Measurements from ENCODE around the gene DAAM2.
A peak's percentile ranks its signal among the peaks of the same experiment; 100 is the strongest.

DAAM2 gene

GRCh38 chr6:39892490-39893129, 100.4 kb downstream of the DAAM2 start:
- CTCF ChIA-PET, result interaction anchor here (0.5 to 2.8 kb wide), 12 partner anchors 8 to 674 kb away, joined by 3 to 18 read pairs (median 4); no protein-coding TSS in a partner anchor

DNA sequence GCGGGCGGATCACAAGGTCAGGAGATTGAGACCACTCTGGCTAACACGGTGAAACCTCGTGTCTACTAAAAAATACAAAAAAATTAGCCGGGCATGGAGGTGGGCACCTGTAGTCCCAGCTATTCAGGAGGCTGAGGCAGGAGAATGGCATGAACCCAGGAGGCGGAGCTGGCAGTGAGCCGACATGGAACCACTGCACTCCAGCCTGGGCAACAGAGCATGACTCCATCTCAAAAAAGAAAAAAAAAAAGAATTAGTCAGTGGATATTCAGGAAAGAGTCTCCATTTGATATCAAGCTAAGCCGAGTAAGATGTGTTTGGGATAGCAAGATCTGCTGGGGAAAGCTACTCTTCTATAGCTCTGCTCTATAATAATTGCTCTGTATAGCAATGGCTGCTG, 101.1 kb downstream of the DAAM2 start:
- TF ChIP-seq CTCF (IDR thresholded peaks at IDR 0.05; ENCODE audit: control extremely low read depth, extremely low read depth, low read depth, missing control alignments), result no peak
- ChIA-PET POLR2A (no interaction called here), CTCF (interaction anchor here (0.5 to 2.8 kb wide), 11 partner anchors 12 to 675 kb away, joined by 3 to 18 read pairs (median 4); no protein-coding TSS in a partner anchor)
- DNase-seq (ENCODE audit: extremely low spot score), result no peak

More at GRCh38 chr6:39892490-39893129, 100.4 kb downstream of the DAAM2 start:
- POLR2A ChIA-PET, result no interaction called here
- TF ChIP-seq CTCF (IDR thresholded peaks at IDR 0.05; ENCODE audit: control extremely low read depth, extremely low read depth, low read depth, missing control alignments), result peak; percentile 56
- DNase-seq (ENCODE audit: extremely low spot score), result peak; percentile 58

DNA sequence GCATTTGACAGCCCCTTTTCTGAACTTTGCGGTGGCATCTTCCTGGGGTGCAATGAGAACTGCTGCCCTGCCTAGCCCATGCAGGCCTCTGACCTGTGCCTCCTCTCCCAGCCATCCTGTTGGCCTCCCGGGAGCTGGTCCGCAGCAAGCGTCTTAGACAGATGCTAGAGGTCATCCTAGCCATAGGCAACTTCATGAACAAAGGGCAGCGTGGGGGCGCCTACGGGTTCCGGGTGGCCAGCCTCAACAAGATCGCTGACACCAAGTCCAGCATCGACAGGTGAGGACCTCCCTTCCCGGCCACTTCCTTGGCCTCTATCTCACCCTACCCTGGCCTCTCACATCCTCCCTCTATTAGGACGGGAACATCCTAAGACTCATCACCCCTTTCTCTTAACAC, 104.5 kb downstream of the DAAM2 start:
- no peak for TF ChIP-seq CTCF (IDR thresholded peaks at IDR 0.05; ENCODE audit: control extremely low read depth, extremely low read depth, low read depth, missing control alignments)

DNA sequence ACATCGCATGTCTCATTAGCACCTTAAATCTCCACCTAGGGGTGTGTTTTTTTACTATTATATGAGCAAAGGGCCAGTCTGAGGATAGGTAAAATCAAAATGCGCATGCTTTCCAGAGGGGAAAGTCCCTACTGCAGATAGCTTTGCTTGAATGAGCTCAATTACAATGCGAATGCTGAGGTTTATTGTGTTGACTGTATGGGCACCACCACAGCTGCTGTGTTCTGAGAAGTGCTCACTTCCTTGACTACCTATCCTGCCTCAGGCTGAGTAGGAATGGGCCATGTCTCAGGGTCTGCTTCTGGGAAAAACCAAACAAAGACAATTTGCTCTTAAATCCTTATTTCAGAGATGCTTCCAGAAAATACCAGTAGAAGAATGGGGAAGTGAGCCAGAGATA, 105.5 kb downstream of the DAAM2 start:
- no peak for DNase-seq (ENCODE audit: extremely low spot score)
- CTCF ChIA-PET, result no interaction called here
- POLR2A ChIA-PET, result no interaction called here
- no peak for TF ChIP-seq CTCF (IDR thresholded peaks at IDR 0.05; ENCODE audit: control extremely low read depth, extremely low read depth, low read depth, missing control alignments)

More for the DNA sequence above, 104.5 kb downstream of the DAAM2 start:
- CTCF ChIA-PET, result no interaction called here
- no peak for DNase-seq (ENCODE audit: extremely low spot score)
- POLR2A ChIA-PET, result no interaction called here

DNA sequence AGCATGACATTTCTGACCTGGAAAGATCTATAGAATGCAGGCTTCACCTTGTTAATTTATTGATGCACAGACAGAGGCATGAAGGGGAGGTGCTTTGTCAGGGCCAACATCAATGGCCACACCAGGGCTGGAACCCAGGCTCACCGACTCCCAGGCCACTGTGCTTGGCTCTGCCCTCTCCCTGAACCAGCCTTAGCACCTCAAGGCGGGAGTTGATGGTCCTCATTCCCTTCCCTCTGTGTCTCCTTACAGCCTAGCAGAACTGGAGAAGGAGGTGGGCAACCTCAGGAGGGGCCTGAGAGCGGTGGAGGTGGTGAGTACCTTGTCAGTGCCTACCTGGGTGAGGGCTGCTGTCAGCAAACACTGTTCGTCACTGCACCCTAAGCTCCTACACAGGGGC, 106.4 kb downstream of the DAAM2 start:
- CTCF ChIA-PET, result no interaction called here
- POLR2A ChIA-PET, result no interaction called here
- TF ChIP-seq CTCF (IDR thresholded peaks at IDR 0.05; ENCODE audit: control extremely low read depth, extremely low read depth, low read depth, missing control alignments), result no peak
- DNase-seq (ENCODE audit: extremely low spot score), result no peak

- no peak for TF ChIP-seq CTCF (IDR thresholded peaks at IDR 0.05; ENCODE audit: control extremely low read depth, extremely low read depth, low read depth, missing control alignments)
- ChIA-PET POLR2A (no interaction called here), CTCF (interaction anchor here (1.2 to 1.8 kb wide), 2 partner anchors 8 to 35 kb away, joined by 4 read pairs; no protein-coding TSS in a partner anchor)
- DNase-seq (ENCODE audit: extremely low spot score), result no peak
Observed at GRCh38 chr6:39899554-39900295, 107.5 kb downstream of the DAAM2 start.

Data from GM10248 (cell line).